SK-N-SH (cell line): ENCODE measurements around the gene RNF168. TPM values are rescaled to one million over a fixed set of nuclear protein-coding genes. Genes with fewer than 3 reads are reported as not detected.
"Not testable (repeated sequence)": the region's sequence is repeated elsewhere in the genome, so short reads cannot be mapped to it uniquely, and the experiment has no call there.

Experiments used
- CTCF ChIA-PET: fragments of 300-600, 350-600 bp; formaldehyde crosslinking; extraction: SDS; loops from one replicate; lab custom pipeline; 2021; lab: Yijun Ruan, JAX
- POLR2A ChIA-PET: fragments of 350-600 bp; sonication (Branson Sonifier 250); formaldehyde crosslinking; extraction: SDS; loops from one replicate; lab custom pipeline; 2020; ENCODE audit warnings: antibody characterized with exemption, inconsistent platforms; lab: Yijun Ruan, JAX
- DNase-seq: peaks from one replicate; pipeline ENCODE4 v3.0.0; 2012
- H2AFZ ChIP-seq: fragments of 200-600 bp; sonication (generic); 2 replicates; pipeline ENCODE4 v1.8.1; 2016; ENCODE audit warnings: antibody characterized with exemption, mild to moderate bottlenecking, low read depth
- H3F3A ChIP-seq: fragments of 200-600 bp; sonication (generic); replicated peaks from 2 replicates; pipeline ENCODE3; 2016; ENCODE audit warnings: antibody characterized with exemption, mild to moderate bottlenecking; ENCODE audit not compliant: insufficient read depth
- H3K27ac ChIP-seq, 2 experiments: fragments of 200-500 bp in 1 of 2; fragments of 200-600 bp in 1 of 2; sonication (Bioruptor generic) in 1 of 2; sonication (generic), shearing (Covaris generic) in 1 of 2; 2 replicates each; pipeline versions ENCODE4 v1.5.1 to v1.6.1; 2014 to 2016; ENCODE audit warnings: low read depth in 2 of 2, inconsistent platforms in 1 of 2, low read length in 1 of 2, mild to moderate bottlenecking in 1 of 2, mixed read lengths in 1 of 2
- H3K27me3 ChIP-seq: fragments of 200-600 bp; sonication (generic), shearing (Covaris generic); 2 replicates; pipeline ENCODE4 v1.6.1; 2016; ENCODE audit warnings: mixed run types; ENCODE audit not compliant: insufficient read depth
- H3K36me3 ChIP-seq, 2 experiments: fragments of 200-500 bp in 1 of 2; fragments of 200-600 bp in 1 of 2; sonication (Bioruptor generic) in 1 of 2; sonication (generic) in 1 of 2; replicated peaks in 1 of 2; 2 replicates each; pipeline versions ENCODE3 to v1.5.1; 2014 to 2016; ENCODE audit warnings: low read length in 1 of 2, mild to moderate bottlenecking in 1 of 2; ENCODE audit not compliant: insufficient read depth in 2 of 2, control insufficient read depth in 1 of 2
- H3K4me1 ChIP-seq, 2 experiments: fragments of 200-500 bp in 1 of 2; fragments of 200-600 bp in 1 of 2; sonication (Bioruptor generic) in 1 of 2; sonication (generic), shearing (Covaris generic) in 1 of 2; 2 replicates each; pipeline versions ENCODE4 v1.5.1 to v1.6.1; 2014 to 2016; ENCODE audit warnings: low read depth in 1 of 2, low read length in 1 of 2, mixed run types in 1 of 2; ENCODE audit not compliant: insufficient read depth in 2 of 2, control insufficient read depth in 1 of 2
- H3K4me2 ChIP-seq: fragments of 200-600 bp; sonication (generic), shearing (Covaris generic); 2 replicates; pipeline ENCODE4 v1.6.1; 2017; ENCODE audit warnings: mixed run types
- H3K4me3 ChIP-seq, 2 experiments: fragments of 200-500 bp in 1 of 2; fragments of 200-600 bp in 1 of 2; sonication (Bioruptor generic) in 1 of 2; sonication (generic), shearing (Covaris generic) in 1 of 2; 2 replicates each; pipeline versions ENCODE4 v1.5.1 to v1.8.1; 2014 to 2016; ENCODE audit warnings: low read depth in 2 of 2, inconsistent platforms in 1 of 2, low read length in 1 of 2, mild to moderate bottlenecking in 1 of 2, mixed read lengths in 1 of 2, moderate library complexity in 1 of 2
- H3K79me2 ChIP-seq: fragments of 200-600 bp; sonication (generic); 2 replicates; pipeline ENCODE4 v1.8.1; 2017; ENCODE audit warnings: mild to moderate bottlenecking; ENCODE audit not compliant: insufficient read depth
- H3K9ac ChIP-seq: fragments of 200-600 bp; sonication (generic); 2 replicates; pipeline ENCODE4 v1.6.1; 2017; ENCODE audit warnings: mixed run types
- H3K9me2 ChIP-seq: fragments of 200-600 bp; sonication (generic); 2 replicates; pipeline ENCODE4 v1.6.1; 2017; ENCODE audit warnings: mixed run types
- H3K9me3 ChIP-seq: fragments of 200-600 bp; sonication (generic); 2 replicates; pipeline ENCODE4 v1.6.1; 2017; ENCODE audit warnings: mixed run types, mild to moderate bottlenecking, moderate library complexity
- H4K20me1 ChIP-seq: fragments of 200-600 bp; sonication (generic); 2 replicates; pipeline ENCODE4 v1.6.1; 2017; ENCODE audit warnings: mild to moderate bottlenecking, mixed run types; ENCODE audit not compliant: insufficient read depth
- FOSL2 ChIP-seq: IDR thresholded peaks from 2 replicates; pipeline ENCODE4 v1.4.0; 2012; ENCODE audit warnings: low read depth, mild to moderate bottlenecking, moderate library complexity, borderline replicate concordance
- GABPA ChIP-seq: IDR thresholded peaks from 2 replicates; pipeline ENCODE4 v1.4.0; 2012; ENCODE audit warnings: low read depth, mild to moderate bottlenecking
- MXI1 ChIP-seq: IDR thresholded peaks from 2 replicates; pipeline ENCODE4 v1.6.1; 2012; ENCODE audit warnings: mild to moderate bottlenecking, low read depth, low read length, improper control_type of control experiment
- RAD21 ChIP-seq: IDR thresholded peaks from 2 replicates; pipeline ENCODE4 v1.6.1; 2012; ENCODE audit warnings: mild to moderate bottlenecking, low read length
- RFX5 ChIP-seq: IDR thresholded peaks from 2 replicates; pipeline ENCODE4 v1.6.1; 2012; ENCODE audit warnings: mild to moderate bottlenecking, improper control_type of control experiment, low read length
- SMC3 ChIP-seq: IDR thresholded peaks from 2 replicates; pipeline ENCODE4 v1.6.1; 2012; ENCODE audit warnings: low read depth, low read length, improper control_type of control experiment
- WGBS: methylation state at CpG from one replicate; pipeline ENCODE4 v1.1.6; 2017; ENCODE audit warnings: low lambda C conversion rate; 5-methylcytosine and 5-hydroxymethylcytosine counted together
- polyA plus RNA-seq, 3 experiments: library from polyadenylated mRNA; depleted of rRNA; stranded (reverse); fragments of >200 nt; gene quantifications; 2 replicates each; pipeline ENCODE4 v1.2.3, GENCODE V29; 2012
- TF ChIP-seq, protein P1 (sequence below): fragments of 150-350 bp; IDR thresholded peaks from 2 replicates; pipeline ENCODE4 v1.6.1; 2016; ENCODE audit warnings: mild to moderate bottlenecking, low read depth, low read length
- TF ChIP-seq, protein P2 (sequence below): fragments of 200-600 bp; sonication (generic); IDR thresholded peaks from 2 replicates; pipeline ENCODE4 v1.6.1; 2017; ENCODE audit warnings: antibody characterized with exemption, mild to moderate bottlenecking, moderate library complexity

RNF168 gene
- polyA plus RNA-seq, 1 of the 3 experiments (the other 2 are of a cell fraction), result 1.9 TPM

DNA sequence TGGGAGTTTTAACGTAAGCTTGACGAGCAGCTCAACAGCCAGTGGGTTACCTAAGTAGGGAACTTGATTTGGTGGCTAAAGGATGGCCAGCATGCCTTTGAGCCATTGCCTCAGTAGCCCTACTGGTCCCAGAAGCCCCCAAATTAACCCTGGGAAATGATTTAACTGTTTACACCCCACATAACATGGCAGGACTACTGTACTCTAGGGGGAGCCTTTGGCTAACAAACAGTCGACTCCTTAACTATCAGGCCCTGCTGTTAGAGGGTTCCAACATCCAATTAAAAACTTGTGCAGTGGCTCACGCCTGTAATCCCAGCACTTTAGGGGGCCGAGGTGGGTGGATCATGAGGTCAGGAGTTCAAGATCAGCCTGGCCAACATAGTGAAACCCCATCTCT lies 21.0 kb upstream of the RNF168 start:
- H3K27me3 ChIP-seq, result no peaks in the 10 kb centered on the region
- H3K4me2 ChIP-seq, result no peak overlapping the region
- no peak overlapping the region for H3K4me3 ChIP-seq
- H3K9ac ChIP-seq, result no peak overlapping the region
- POLR2A ChIA-PET, result no interaction called here
- TF ChIP-seq RFX5 (no peak), RAD21 (peak; percentile 28; the same call in 1 of the 2 replicates), SMC3 (no peak), MXI1 (no peak), FOSL2 (no peak)
- TF ChIP-seq, protein P1, sequence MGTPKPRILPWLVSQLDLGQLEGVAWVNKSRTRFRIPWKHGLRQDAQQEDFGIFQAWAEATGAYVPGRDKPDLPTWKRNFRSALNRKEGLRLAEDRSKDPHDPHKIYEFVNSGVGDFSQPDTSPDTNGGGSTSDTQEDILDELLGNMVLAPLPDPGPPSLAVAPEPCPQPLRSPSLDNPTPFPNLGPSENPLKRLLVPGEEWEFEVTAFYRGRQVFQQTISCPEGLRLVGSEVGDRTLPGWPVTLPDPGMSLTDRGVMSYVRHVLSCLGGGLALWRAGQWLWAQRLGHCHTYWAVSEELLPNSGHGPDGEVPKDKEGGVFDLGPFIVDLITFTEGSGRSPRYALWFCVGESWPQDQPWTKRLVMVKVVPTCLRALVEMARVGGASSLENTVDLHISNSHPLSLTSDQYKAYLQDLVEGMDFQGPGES, result no peak
- TF ChIP-seq, protein P2, sequence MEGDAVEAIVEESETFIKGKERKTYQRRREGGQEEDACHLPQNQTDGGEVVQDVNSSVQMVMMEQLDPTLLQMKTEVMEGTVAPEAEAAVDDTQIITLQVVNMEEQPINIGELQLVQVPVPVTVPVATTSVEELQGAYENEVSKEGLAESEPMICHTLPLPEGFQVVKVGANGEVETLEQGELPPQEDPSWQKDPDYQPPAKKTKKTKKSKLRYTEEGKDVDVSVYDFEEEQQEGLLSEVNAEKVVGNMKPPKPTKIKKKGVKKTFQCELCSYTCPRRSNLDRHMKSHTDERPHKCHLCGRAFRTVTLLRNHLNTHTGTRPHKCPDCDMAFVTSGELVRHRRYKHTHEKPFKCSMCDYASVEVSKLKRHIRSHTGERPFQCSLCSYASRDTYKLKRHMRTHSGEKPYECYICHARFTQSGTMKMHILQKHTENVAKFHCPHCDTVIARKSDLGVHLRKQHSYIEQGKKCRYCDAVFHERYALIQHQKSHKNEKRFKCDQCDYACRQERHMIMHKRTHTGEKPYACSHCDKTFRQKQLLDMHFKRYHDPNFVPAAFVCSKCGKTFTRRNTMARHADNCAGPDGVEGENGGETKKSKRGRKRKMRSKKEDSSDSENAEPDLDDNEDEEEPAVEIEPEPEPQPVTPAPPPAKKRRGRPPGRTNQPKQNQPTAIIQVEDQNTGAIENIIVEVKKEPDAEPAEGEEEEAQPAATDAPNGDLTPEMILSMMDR, result peak; percentile 30
- TF ChIP-seq, all 33 proteins: peak for 2
- WGBS, result 56% methylated on average over 5 of the region's 5 CpGs
- peaks cover 7% of the 10 kb centered on the region for H3F3A ChIP-seq
- H3K36me3 ChIP-seq, result no peaks in the 10 kb centered on the region
- H4K20me1 ChIP-seq, result no peaks in the 10 kb centered on the region
- H3K9me3 ChIP-seq, result peaks cover 8% of the 10 kb centered on the region; the same call in 1 of the 2 replicates
- H2AFZ ChIP-seq, result no peak overlapping the region
- CTCF ChIA-PET, result interaction anchor here (0.8 to 1.2 kb wide), 4 partner anchors 13 to 171 kb away, joined by 3 read pairs; partner anchors contain the start of gene RNF168
- no peak for DNase-seq
- H3K79me2 ChIP-seq, result no peaks in the 10 kb centered on the region
- H3K4me1 ChIP-seq, result no peaks in the 10 kb centered on the region; a peak in 1 of 4 replicates
- H3K27ac ChIP-seq, result no peak overlapping the region
- no peaks in the 10 kb centered on the region for H3K9me2 ChIP-seq

DNA sequence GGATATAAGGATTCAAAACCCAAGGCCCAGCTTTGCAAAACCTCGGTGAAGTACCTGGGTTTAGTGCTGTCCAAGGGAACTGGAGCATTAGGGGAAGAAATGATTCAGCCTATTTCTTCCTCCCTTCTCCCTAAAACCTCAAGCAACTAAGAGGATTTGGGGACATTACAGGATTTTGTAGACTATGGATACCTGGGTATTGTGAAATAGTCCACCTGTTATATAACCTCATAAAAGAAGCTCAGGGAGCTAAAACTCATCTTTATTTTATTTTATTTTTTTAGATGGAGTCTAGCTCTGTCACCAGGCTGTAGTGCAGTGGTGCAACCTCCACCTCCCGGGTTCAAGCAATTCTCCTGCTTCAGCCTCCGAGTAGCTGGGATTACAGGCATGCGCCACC lies 20.3 kb upstream of the RNF168 start:
- no peak for DNase-seq
- peaks cover 7% of the 10 kb centered on the region for H3F3A ChIP-seq
- H3K9me3 ChIP-seq, result peaks cover 11% of the 10 kb centered on the region; the same call in 1 of the 2 replicates
- H3K27ac ChIP-seq, result no peak overlapping the region
- no peak overlapping the region for H3K4me2 ChIP-seq
- no peaks in the 10 kb centered on the region for H3K79me2 ChIP-seq
- POLR2A ChIA-PET, result no interaction called here
- H3K9ac ChIP-seq, result no peak overlapping the region
- 81% methylated on average over 4 of the region's 4 CpGs for WGBS
- H4K20me1 ChIP-seq, result no peaks in the 10 kb centered on the region
- no peaks in the 10 kb centered on the region; a peak in 1 of 4 replicates for H3K4me1 ChIP-seq
- CTCF ChIA-PET, result interaction anchor here (0.7 to 1.2 kb wide), 5 partner anchors 13 to 270 kb away, joined by 3 read pairs; partner anchors contain the start of gene RNF168
- H3K36me3 ChIP-seq, result no peaks in the 10 kb centered on the region
- no peak overlapping the region for H3K4me3 ChIP-seq
- TF ChIP-seq FOSL2 (no peak), GABPA (no peak)
- no peaks in the 10 kb centered on the region for H3K27me3 ChIP-seq
- no peak overlapping the region for H2AFZ ChIP-seq
- H3K9me2 ChIP-seq, result no peaks in the 10 kb centered on the region

DNA sequence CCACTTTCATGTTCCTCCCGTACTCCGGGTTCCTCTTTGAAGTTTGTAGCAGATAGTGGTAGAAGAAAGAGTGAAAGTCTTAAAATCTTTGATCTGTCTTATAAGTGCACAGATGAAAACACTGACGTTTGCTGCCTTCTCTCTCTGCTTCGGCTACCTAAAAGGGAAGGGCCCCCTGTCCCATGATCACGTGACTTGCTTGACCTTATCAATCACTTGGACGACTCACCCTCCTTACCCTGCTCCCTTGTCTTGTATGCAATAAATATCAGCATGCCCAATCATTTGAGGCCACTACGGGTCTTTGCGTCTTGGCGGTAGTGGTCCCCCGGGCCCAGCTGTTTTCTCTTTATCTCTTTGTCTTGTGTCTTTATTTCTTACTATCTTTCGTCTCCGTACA lies 17.7 kb upstream of the RNF168 start:
- H3K27me3 ChIP-seq, H2AFZ ChIP-seq, H3K9ac ChIP-seq, H3K4me2 ChIP-seq, POLR2A ChIA-PET, H3K36me3 ChIP-seq, H3F3A ChIP-seq, H3K79me2 ChIP-seq, H3K4me1 ChIP-seq, H3K27ac ChIP-seq, H4K20me1 ChIP-seq, H3K9me2 ChIP-seq, DNase-seq, H3K4me3 ChIP-seq: not testable (repeated sequence)
- WGBS, result 46% methylated on average over 12 of the region's 12 CpGs
- peaks cover 11% of the 10 kb centered on the region; the same call in 1 of the 2 replicates for H3K9me3 ChIP-seq
- CTCF ChIA-PET, result interaction anchor here (1.8 kb wide), 1 partner anchor 15 kb away, joined by 11 read pairs; no protein-coding TSS in a partner anchor
